Measurements from ENCODE around the gene BMERB1. TPM values are rescaled to one million over a fixed set of nuclear protein-coding genes. Genes with fewer than 3 reads are reported as not detected.
"Not testable (repeated sequence)": the region's sequence is repeated elsewhere in the genome, so short reads cannot be mapped to it uniquely, and the experiment has no call there.

BMERB1 gene
- total RNA-seq, 1 donor from 2014 or later: 11.2 TPM

- no peak for DNase-seq (ENCODE audit: low read depth in 2 of 2)
Measured at GRCh38 chr16:15523092-15523541, 88.7 kb downstream of the BMERB1 start.

GRCh38 chr16:15523939-15524338 is 89.6 kb downstream of the BMERB1 start:
- DNase-seq (ENCODE audit: low read depth in 2 of 2): no peak

DNA sequence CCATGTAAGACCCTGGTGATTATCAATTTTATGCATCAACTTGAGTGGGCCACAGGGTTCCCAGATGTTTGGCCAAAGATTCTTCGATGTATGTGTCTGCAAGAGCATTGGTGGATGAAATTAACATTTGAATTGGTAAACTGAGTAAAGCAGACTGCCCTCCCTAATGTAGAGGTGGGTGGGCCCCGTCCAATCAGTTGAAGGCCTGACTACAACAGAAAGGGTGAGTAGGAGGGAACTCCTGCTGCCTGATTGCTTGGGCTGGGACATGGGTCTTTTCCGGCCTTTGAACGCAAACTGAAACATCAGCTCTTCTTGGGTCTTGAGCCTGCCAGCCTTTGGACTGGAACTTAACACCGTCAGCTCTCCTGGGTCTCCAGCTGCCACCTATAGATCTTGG is 90.6 kb downstream of the BMERB1 start:
- no peak for DNase-seq (ENCODE audit: low read depth in 2 of 2)

GRCh38 chr16:15526097-15526496 is 91.7 kb downstream of the BMERB1 start:
- DNase-seq (ENCODE audit: low read depth in 2 of 2): no peak

- DNase-seq (ENCODE audit: low read depth in 2 of 2): no peak
Measured at GRCh38 chr16:15526731-15527130, 92.3 kb downstream of the BMERB1 start.

GRCh38 chr16:15529673-15530072 is 95.3 kb downstream of the BMERB1 start:
- no peak for DNase-seq (ENCODE audit: low read depth in 2 of 2)

- no peak for DNase-seq (ENCODE audit: low read depth in 2 of 2)
Measured at GRCh38 chr16:15530085-15530484, 95.7 kb downstream of the BMERB1 start.

DNA sequence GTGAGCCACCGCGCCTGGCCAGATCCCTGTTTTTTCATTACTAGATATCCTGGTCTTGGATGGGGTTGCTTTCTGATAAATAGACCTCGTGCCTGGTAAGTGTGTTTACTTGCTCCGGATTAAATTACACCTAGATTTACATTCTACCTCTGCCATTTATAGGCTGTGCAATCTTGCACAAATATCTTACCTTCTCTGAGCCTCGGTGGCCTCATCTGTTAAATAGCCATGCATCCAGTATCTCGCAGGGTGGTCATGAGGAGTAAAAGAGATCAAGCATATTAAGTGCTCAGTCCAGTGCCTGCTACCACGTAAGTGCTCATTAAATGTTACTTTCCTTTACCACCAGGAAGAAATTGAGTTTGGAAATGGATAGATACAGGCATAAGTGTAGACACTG is 98.4 kb downstream of the BMERB1 start:
- DNase-seq (ENCODE audit: low read depth in 2 of 2): no peak

DNA sequence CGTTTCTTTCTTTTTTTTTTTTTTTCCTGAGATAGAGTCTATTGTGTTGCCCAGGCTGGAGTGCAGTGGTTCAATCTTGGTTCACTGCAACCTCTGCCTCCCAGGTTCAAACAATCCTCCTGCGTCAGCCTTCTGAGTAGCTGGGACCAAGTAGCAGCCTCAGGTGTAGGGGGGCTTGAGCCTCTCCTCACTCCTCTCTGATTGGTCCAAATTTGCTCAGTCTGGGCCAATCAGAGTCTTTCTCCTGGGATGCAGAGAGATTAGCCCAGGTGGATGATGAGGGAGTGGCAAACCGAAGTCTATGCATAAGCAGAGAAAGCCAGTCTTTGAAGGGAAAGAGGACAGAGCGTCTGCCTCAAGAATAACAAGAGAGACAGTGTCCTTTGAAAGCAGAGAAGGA is 99.0 kb downstream of the BMERB1 start:
- no peak for DNase-seq (ENCODE audit: low read depth in 2 of 2)

DNA sequence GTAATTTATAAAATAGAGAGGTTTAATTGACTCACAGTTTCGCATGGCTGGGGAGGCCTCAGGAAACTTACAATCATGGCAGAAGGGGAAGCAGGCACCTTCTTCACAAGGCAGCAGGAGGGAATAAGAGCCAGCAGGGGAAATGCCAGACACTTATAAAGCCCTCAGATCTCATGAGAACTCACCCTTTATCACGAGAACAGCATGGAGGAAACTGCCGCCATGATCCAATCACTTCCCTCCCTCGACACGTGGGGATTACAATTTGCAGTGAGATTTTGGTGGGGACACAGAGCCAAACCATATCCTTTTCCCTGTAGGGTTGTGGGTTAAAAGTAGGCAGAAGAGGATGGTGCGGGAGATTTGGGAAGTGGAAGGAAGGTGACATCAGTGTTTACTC is 101.4 kb downstream of the BMERB1 start:
- no peak for DNase-seq (ENCODE audit: low read depth in 2 of 2)

DNA sequence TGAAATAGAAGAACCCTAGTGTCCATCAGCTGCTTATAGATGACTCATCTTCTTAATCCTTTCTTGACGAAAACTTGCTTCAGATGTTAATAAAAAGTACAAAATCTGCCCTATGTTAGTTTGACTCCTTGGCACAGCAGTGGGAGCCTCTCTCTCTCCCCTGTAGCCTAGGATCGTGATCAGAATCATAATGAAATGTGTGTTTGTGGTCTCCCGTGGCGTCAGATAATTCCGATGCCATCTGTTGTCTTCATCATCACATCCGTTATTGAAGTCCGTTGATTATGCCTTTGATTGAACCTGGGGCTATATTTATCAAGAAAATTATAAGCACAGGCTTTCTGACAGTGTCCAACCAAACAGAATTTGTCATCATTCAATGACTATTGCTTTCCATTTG is 102.5 kb downstream of the BMERB1 start:
- no peak for DNase-seq (ENCODE audit: low read depth in 2 of 2)

GRCh38 chr16:15538507-15538906 is 104.1 kb downstream of the BMERB1 start:
- no peak for DNase-seq (ENCODE audit: low read depth in 2 of 2)

GRCh38 chr16:15539197-15539596 is 104.8 kb downstream of the BMERB1 start:
- DNase-seq (ENCODE audit: low read depth in 2 of 2): no peak

DNA sequence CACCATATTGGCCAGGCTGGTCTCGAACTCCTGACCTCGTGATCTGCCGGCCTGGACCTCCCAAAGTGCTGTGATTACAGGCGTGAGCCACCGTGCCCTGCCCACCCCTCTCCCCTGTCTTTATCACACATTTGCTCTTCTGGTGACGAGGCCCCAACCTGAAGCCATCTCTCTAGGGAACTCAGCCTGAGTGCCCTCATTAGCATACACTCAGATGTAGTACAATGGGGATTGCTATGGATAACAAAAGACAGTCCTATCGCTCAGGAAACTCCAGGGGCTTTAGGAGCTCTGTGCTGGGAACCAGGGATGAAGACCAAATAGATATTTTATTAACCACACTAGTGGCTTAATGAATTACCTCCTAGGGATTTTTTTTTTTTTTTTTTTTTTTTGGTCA is 107.9 kb downstream of the BMERB1 start:
- DNase-seq (ENCODE audit: low read depth in 2 of 2): no peak

- no peak for DNase-seq (ENCODE audit: low read depth in 2 of 2)
Measured at GRCh38 chr16:15542734-15543347, 108.5 kb downstream of the BMERB1 start.

- no peak for DNase-seq (ENCODE audit: low read depth in 2 of 2)
Measured at GRCh38 chr16:15544405-15544804, 110.0 kb downstream of the BMERB1 start.

DNA sequence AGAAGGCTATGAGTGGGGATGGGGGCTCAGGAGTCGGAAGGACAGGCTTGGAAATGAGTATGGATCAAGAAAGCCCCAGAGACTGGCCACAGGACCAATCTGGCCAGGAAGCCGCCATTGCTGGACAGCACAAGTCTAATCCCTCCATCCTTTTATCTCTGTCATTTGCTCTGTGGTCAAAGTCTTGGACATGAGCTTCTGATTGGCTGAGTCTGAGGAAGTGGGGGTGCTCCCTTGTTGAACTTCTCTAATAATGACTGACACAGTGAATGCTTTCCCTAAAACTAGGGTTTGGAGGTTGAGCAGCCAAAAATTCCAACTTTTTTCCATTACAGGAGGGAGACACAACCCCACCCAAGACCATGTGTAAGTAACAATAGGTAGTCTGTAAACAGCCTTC is 111.2 kb downstream of the BMERB1 start:
- DNase-seq (ENCODE audit: low read depth in 2 of 2): no peak

DNA sequence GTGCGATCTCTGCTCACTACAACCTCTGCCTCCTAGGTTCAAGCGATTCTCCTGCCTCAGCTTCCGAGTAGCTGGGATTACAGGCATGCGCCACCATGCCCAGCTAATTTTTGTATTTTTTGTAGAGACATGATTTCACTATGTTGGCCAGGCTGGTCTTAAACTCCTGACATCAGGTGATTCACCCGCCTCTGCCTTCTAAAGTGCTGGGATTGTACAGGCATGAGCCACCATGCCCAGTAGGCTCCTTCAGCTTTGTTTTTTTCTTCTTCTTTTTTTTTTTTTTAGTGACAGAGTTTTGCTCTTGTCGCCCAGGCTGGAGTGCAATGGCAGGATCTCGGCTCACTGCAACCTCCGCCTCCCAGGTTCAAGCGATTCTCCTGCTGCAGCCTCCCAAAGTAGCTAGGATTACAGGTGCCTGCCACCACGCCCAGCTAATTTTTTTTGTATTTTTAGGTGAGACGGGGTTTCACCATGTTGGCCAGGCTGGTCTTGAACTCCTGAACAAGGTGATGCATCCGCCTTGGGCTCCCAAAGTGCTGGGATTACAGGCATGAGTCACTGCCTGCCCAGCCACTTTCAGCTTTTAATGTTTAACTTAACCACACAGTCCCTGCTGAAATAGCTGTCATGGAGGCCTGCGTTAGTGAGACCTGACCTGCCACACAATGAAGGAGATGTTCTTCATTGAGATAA is 112.8 kb downstream of the BMERB1 start:
- not testable (repeated sequence) for DNase-seq (ENCODE audit: low read depth in 2 of 2)

GRCh38 chr16:15547768-15548096 is 113.3 kb downstream of the BMERB1 start:
- no peak for DNase-seq (ENCODE audit: low read depth in 2 of 2)

- no peak for DNase-seq (ENCODE audit: low read depth in 2 of 2)
Measured at GRCh38 chr16:15548482-15548891, 114.1 kb downstream of the BMERB1 start.

- no peak for DNase-seq (ENCODE audit: low read depth in 2 of 2)
Measured at GRCh38 chr16:15552507-15552906, 118.1 kb downstream of the BMERB1 start.

DNA sequence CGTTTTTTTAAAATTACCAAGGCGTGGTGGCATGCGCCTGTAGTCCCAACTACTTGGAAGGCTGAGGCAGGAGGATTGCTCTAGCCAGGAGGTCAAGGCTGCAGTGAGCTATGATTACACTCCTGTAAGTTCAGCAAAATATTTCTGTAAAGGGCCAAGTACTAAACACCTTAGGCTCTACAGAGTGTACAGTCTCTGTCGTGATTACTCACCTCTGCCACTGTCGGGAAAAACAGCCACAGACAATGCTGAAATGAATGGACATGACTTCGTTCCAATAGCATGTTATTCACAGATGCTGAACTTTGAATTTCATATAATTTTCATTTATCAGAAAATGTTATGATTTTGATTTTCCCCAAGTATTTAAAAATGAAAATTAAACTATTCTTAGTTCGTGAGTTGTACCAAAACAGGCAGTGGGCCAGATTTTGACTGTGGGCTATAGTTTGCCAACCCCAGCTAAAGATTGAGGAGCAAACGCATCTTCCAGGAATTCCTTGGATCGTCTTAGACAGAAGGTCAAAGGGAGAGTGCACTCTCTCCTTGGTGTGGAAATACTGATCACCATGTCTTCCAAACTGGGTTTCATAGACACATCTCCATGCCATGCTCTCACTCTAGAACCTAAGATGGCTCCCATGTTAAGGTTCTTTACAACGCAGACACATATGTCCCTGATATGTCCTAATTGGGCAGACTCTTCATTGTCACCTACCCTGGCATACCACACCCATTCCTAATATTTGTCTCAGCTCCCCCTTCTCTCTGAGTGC is 119.1 kb downstream of the BMERB1 start:
- DNase-seq (ENCODE audit: low read depth in 2 of 2): no peak

- DNase-seq (ENCODE audit: low read depth in 2 of 2): no peak
Measured at GRCh38 chr16:15556130-15556529, 121.7 kb downstream of the BMERB1 start.

Data from dermis microvascular lymphatic vessel endothelial cell (primary cell).